TTC549 (cell line): Measurements from ENCODE around the gene GJD3.

Experiments
- FAIRE-seq: peaks from 2 replicates; lab custom pipeline; 2012; peaks lifted over from hg19 to GRCh38; lab: Jason Lieb, UNC

GJD3 gene

DNA sequence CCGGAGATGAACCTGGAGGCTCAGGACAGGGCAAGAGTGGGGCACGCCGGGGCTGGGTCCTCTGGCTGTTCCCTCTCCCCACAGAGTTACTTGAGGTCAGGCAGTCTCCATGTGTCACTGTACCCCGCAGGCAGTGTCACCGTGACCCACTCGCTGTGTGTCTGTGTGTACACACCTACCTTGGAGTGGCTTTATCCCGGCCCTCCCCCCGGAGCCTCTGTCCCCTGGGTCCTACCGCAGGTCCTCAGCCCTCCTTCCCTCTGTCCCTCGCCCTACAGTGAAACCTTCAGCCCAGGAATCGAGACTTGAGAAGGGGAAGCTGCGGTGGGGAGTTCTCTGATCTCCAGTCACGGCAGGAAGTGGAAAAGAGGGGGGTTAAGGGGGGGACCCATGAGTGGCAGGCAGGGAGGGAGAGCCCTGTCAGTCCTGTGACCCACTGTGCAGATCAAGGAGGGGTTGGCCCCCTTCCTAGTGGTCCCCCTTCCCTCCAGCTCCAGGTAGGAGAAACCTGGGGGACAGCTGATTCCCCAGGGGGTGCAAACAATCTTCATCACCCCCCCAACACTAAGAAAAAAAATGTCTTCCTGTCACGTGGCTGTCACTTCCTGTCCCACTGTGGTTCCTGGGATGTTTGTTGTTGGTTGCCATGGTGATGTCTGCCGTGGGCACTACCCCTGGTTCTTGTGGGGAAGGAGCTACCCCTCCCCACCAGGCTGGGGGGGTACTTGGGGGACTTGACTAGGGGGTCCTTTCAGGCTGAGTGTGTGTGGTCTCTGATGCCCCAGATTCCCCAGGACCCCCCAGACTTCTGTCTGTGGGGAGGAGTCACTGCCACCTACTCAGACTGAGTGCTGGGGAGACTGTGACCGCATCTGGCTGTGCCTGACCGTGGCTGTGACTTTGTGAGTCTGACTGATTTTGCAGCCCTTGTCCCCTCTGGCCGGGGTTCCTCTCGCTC, 41.9 kb downstream of the GJD3 start:
- FAIRE-seq = no peak

DNA sequence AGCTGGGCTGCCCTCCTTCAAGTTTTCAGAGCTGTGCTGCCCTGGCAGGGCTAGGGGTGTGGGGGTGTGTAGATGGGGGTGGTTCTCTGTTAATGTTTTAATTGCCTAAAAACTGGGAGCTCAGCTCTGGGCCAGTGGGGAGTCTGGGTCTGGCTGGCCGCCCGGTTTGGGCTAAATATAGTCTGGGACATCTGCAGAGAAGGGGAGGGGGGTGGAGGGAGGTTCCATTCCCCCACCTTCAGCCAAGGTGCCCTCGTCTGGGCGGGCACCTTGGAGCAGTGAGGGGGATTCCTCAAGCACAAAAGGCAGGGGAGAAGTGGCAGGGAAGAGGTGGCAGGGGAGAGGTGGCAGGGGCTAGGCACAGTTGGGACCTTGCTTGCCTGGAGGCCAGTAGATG, 42.6 kb downstream of the GJD3 start:
- FAIRE-seq = no peak

DNA sequence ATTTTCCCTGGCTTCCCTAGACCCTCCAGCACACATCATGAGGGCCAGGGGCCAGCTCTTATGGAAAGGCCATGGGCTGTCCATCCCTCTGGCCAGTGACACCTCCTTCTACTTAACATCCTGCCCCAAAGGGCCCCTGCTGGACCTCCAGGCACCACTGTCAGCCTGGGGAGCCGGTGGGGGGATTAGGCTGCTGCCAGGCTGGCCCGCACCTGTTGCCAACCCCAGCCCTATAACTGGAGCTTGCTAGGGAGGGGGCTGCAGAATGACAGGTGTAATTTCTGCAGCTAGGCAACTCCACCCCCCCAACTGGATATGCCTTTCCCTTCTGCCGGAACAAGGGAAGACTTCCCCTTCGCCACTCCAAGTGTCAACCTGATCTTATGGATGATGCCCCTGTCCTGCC, 43.0 kb downstream of the GJD3 start:
- no peak for FAIRE-seq

DNA sequence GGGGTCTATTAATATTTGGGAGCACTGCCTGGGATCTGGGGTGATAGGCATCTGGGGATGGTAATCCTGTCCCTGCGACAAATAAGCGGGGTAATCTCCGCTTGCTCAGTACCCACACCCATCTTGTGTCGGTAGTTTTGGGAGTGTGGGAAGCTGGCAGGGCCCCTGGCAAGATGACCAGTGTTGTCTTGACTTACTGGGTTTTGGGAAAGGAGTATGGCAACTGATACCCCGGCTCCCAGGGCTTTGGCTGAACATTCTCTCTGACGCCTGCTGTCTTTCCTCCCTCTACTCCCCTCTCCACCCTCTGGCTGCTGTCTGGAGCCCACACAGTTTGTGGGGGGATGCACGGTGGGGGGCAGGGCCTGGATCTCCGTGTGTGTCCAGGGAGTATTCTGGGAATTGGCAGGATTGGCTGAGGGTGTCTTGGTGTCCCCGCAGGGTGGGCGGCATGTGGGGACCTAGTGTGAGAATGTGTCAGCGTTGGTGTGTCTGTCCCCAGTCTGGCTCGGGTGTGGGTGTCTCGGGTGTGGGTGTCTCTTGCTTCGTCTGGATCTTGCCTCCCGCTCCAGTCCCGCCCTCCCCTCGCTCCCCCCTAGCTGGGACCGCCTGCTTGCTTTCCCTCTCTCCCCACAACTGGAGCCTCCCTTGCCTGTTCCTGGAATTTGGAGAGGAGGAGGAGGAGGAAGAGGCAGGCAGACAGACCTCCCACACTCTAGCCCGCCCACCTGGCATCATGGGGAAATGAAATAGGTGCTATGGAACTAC, 43.6 kb downstream of the GJD3 start:
- no peak for FAIRE-seq

DNA sequence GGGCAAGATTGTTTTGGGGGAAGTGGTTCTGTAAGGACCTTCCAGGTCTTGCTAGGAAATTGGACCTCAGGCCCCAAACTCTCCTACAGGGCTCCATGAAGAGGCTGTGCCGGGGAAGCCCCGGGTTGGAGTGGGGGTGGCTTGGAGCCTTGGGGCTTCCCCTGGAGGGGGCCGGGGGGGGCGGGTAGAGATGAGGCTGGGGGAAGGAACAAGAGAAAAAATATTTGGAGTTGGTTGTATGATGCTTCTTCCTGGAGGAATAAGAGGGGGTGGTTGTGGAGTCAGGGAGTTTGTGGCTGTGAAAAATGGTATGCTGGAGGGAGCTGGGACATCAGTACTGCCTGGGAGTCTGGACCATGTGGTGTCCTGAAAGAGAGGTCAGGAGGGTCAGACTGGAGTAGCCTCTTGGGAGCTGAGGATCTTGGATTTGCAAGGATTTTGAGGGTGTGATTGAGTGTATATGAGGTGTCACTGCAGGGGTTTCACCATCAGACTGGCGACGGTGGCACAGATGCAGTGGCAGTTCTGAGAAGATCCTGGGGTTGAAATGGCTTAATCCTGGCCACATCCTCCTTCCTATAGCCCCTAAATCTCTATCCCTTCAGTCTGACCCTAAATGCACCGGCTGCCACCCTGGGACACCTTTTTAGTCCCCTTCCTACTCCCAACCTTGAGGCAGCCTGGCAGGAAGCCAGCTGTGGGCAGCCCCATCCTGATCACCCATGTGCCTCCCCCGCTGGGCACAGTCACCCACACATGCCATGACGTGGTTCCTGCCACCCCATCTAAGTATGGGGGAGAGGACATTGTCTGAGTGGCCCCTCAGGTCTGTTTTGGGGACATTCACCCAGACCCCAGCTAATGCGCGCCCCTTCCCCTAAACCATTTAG, 44.6 kb downstream of the GJD3 start:
- no peak for FAIRE-seq

DNA sequence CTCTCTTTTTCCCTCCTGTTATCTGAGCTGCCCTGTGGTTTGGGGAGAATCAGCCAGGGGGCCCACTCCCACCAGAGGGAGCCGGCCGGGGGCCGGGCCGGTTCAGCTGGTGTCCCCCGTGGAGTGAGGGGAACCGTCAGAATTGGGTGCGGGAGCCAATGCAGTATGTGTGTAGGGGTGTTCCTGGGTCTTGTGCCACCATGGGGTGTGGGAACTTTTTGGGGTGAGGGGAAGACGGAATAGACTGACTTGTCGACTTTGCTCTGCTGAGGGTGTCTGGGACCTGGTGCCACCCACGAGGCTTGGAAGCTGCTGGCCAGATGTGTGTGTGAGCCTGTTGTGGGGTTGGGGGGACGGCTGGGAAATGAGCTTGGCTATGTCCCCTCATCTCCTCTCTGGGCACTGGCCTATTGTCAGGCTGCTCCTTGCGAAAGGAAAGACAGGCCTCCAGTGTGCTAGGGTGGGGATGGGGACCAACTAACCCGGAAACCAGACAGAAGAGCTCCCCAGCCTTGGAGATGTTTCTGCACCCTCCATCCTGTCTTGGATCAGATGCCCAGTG, 45.6 kb downstream of the GJD3 start:
- FAIRE-seq = no peak

DNA sequence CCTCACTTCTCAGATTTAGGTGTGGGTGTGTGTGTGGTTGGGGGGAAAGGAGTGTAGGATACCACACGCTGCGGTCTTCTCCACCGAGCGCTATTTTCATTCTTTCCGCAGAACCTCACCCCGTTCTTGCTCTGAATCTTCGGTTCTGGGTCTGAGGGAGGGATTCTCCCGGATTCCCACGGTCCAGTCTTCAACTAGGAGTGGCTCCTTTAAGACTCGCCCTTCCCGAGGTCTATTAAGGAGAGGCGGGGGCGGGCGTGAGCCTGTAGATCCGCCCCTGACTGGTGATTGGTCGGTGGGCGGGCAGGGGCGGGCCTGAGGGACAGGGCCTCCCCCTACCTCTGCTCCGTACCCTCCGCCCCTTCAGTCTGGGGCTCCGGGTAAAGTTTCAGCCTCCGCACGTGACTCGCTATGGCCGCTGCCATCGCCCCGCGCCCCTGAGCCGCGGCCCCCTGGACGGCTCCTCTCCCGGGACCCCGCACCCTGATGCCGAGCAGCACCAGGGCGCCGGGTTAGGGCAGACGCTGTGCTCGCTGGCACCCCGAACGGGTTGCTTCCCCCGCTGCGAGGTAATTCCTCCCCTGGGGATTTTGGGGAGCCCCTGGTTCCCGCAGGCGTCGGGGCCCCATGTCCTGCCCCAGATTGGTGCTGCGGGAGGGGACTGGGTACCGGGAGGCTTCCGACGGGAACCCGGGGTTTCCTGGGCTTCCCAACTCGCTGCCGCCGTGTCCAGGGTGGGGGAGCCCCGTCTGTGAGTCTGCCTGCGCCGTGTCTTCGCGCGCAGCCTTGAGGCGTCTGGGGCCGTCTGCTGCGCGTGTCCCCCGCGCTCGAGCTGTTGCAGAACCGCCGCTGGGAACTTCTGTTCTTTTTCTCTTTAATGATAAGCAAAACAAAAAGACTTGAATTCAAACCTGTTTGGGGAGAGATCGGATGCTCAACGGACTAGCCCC, 46.4 kb downstream of the GJD3 start:
- FAIRE-seq = no peak

DNA sequence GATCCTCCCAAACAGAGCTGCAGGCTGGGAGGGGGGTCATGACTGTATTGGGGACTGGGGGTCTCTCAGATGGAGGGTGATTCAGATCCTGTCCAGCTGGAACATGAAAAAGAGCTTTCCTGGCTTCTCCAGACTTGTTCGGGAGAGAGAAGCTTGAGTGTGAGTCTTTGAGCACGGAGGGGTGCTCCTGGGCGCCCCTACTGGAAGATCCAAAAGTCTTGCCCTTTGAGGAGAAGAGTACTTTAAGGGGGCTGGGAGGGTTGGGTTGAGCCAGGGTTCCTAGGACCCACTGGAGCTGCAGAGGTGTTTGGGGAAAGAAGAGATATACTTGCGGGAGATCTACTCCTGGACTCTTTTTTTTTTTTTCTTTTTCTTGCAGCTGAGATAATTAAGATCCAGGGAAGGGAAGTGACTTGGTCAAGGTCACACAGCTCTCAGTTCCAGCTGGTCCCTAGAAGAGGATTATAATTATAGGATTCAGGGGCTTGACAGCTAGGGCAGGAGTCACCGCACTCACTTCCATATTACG, 47.1 kb downstream of the GJD3 start:
- FAIRE-seq = no peak

DNA sequence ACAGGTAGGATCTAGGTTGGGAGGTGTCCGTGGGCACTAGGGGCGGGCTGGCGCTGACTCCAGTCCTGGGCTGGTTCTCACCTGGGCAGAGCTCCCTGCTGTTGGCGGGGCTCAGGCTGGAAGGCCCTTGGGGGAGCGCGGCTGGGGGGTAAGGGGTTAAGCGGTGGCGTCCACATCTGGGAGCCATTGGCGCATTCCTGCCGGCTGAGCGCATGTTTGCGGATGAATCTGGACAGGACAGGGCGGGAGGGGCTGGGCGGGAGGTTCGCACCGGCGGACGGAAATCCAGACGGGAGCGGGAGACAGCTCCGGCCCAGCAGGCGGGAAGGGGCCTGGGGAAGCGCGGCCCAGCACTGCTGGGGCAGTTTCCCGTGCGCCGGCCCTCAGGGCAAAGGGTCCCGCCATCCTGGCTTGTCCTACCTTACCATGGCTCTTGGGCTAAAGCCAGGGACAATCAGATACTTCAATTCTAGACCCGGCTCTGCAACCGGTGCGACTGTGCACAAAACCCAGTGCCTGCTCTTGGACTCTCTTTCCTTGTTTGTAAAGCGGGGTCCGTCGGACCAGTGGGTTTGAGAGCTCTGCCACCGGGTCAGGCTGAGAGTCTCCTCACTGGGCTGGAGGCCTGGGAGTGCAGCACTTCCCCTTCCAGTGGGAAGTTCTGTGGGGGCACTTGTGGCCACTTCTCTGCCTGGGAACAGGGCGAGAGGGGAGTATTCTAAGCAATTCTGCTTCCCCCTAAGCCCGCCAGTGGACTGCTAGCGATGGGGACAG, 47.8 kb downstream of the GJD3 start:
- FAIRE-seq = no peak

DNA sequence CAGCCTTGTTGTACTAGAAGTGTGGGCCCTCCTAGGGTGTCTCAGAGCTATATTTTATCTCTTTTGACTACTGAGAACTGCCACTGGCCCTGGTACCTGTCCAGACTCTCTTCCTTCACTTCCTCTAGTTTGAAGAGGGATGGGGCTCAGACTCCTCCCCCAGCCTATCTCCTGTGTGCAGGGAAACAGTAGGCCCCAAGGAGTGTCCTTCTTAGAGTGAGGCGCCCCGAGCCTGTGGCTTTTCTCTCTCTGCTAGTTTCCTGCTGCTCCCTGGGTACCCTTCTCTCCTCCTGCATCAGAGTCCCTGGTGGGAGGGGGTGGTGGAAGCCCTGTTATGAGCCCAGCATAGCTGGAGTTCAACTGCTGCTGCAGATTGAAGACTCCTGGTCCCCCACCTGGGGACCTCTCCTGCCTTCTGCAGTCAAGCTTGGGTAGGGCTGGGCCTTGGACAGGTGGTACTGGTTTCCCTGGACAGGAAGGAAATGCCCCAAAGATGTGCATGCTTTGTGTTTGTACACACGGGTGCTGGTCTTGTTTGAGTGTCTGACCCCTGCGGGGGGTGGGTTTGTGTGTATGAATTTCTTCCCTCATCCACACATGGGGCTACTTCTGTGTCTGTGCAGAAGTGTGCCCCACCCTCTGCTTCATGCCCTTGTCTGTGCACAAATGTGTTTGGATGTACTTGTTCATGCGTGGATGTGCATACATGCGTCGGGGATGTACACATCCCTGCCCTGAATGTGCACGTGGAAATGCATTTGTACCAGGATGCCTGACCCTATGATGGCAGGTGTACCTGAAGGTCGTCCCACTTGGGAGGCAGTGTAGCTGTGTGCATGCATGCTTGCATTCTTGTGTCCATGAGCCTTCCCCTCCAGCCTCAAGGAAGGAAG, 48.6 kb downstream of the GJD3 start:
- FAIRE-seq = no peak

DNA sequence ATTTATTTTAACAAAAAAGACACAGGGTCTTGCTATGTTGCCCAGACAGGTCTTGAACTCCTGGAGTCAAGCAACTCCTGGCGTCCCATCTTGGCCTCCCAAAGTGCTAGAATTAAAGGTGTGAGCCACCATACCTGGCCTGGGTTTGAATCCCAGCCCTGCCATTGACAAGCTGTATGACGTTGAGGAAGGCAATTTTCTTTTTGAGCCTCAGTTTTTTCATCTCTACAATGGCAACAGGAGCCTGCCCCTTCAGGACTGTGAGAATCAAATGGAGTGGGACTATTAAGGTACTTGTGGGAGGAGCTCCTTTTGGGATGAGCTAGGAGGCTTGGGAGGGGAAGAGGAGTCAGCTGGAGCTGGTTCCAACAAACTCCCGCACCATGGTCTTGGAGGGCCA, 49.3 kb downstream of the GJD3 start:
- no peak for FAIRE-seq

DNA sequence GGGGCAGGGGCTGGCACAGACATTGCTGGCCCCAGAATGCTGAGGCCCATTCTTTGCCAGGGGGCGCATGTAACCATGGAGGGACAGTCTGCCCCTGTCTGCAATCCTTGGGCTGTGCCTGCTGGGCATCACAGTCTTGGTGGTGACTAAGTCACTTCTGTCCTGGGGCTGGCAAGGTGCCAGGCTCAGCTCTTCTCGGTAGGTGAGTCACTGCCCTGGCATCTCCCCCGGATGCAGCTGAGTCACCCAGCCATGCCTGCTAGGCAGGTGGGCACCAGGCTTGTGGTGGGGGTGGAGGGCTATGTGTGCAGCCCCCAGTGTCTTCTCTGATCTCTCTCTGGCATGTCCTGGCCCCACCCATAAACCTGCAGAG, 50.0 kb downstream of the GJD3 start:
- FAIRE-seq = no peak

DNA sequence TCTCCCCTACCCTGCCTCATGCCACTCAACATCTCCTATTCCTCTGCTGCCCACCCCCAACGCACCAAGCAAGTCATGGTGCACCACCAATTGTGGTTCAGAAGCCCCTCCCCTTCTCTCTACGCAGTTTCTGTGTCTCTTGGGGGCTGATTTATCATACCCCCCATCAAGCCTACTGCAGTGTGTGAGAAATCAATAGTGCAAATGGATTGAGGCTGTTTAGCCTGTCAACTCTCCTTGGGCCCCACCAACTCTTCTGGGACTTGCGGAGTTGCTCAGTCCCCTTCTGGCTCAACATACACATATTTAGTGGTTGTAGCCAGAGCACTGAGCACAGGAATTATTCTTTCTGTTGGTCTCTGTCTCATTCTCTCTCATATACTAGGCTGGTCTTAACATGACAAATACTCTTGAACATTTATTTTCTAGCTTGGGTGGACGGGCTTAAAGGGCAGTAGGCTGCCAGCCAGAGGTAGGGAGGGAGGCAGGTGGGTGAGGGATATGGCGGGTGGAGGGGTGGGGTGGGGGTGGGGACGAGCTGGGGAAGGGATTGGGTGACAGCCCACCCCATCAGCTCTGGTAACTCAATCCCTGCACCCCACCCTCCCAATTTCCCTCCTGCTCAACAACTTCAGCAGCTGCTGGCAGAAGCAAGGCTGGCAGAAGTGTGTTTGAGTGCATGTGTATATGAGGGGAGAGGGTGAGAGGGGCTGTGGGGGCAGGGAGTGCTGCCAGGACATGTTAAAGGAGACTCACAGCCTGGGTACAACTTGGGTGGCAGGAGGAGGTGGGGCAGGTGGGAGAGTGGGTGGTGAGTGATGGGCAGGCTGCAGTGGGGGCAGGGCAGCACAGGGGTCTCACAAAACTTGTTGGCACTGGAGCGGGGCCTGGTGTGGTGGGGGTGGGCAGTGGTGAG, 50.6 kb downstream of the GJD3 start:
- no peak for FAIRE-seq
